Activated naive CD4-positive, alpha-beta T cell treated with anti-CD3 and anti-CD28 coated beads, Interleukin-2, amount 50 U/mL, for 24 hours (primary cell): ENCODE results near the gene PEAK1.
A peak's percentile ranks its signal among the peaks of the same experiment; 100 is the strongest.

Source experiments
- H3K27ac Mint-ChIP-seq: one replicate; pipeline ENCODE4 v1.8.0; 2021; ENCODE audit warnings: mild to moderate bottlenecking, mixed read lengths
- H3K27me3 Mint-ChIP-seq: one replicate; pipeline ENCODE4 v1.8.0; 2021; ENCODE audit warnings: mixed read lengths
- H3K36me3 Mint-ChIP-seq: one replicate; pipeline ENCODE4 v1.8.0; 2021; ENCODE audit warnings: mixed read lengths
- H3K4me1 Mint-ChIP-seq: one replicate; pipeline ENCODE4 v1.8.0; 2021; ENCODE audit warnings: mixed read lengths
- H3K4me3 Mint-ChIP-seq: one replicate; pipeline ENCODE4 v1.8.0; 2021; ENCODE audit warnings: mild to moderate bottlenecking, mixed read lengths
- H3K9me3 Mint-ChIP-seq: one replicate; pipeline ENCODE4 v1.8.0; 2021; ENCODE audit warnings: mixed read lengths

The PEAK1 gene

GRCh38 chr15:77070180-77070494 lies 349.8 kb downstream of the PEAK1 start:
- Mint-ChIP-seq H3K4me1 (peaks cover 42% of the 10 kb centered on the region), H3K27me3 (no peaks in the 10 kb centered on the region), H3K27ac (peak overlapping the region; percentile 48), H3K36me3 (peaks cover 2% of the 10 kb centered on the region), H3K4me3 (peak overlapping the region; percentile 84), H3K9me3 (no peaks in the 10 kb centered on the region)

GRCh38 chr15:77069521-77070121 lies 350.3 kb downstream of the PEAK1 start:
- H3K9me3 Mint-ChIP-seq, result no peaks in the 10 kb centered on the region
- H3K27ac Mint-ChIP-seq, result no peak overlapping the region
- peaks cover 47% of the 10 kb centered on the region for H3K4me1 Mint-ChIP-seq
- H3K27me3 Mint-ChIP-seq, result no peaks in the 10 kb centered on the region
- peaks cover 2% of the 10 kb centered on the region for H3K36me3 Mint-ChIP-seq
- H3K4me3 Mint-ChIP-seq, result peak overlapping the region; percentile 84

- Mint-ChIP-seq H3K9me3 (no peaks in the 10 kb centered on the region), H3K27ac (no peak overlapping the region), H3K4me3 (no peak overlapping the region), H3K27me3 (no peaks in the 10 kb centered on the region), H3K4me1 (peaks cover 53% of the 10 kb centered on the region), H3K36me3 (peaks cover 2% of the 10 kb centered on the region)
Observed at GRCh38 chr15:77068633-77069032, 351.3 kb downstream of the PEAK1 start.

GRCh38 chr15:77067691-77068367 lies 352.1 kb downstream of the PEAK1 start:
- Mint-ChIP-seq H3K27ac (no peak overlapping the region), H3K4me1 (peaks cover 54% of the 10 kb centered on the region), H3K27me3 (no peaks in the 10 kb centered on the region), H3K9me3 (no peaks in the 10 kb centered on the region), H3K36me3 (peaks cover 2% of the 10 kb centered on the region), H3K4me3 (no peak overlapping the region)

GRCh38 chr15:77066971-77067690 lies 352.8 kb downstream of the PEAK1 start:
- Mint-ChIP-seq H3K36me3 (peaks cover 2% of the 10 kb centered on the region), H3K4me1 (peaks cover 56% of the 10 kb centered on the region), H3K4me3 (no peak overlapping the region), H3K27ac (no peak overlapping the region), H3K27me3 (no peaks in the 10 kb centered on the region), H3K9me3 (no peaks in the 10 kb centered on the region)

- Mint-ChIP-seq H3K27ac (no peak overlapping the region), H3K4me1 (peaks cover 59% of the 10 kb centered on the region), H3K9me3 (no peaks in the 10 kb centered on the region), H3K27me3 (no peaks in the 10 kb centered on the region), H3K4me3 (no peak overlapping the region), H3K36me3 (peaks cover 2% of the 10 kb centered on the region)
Observed at GRCh38 chr15:77064539-77065308, 355.2 kb downstream of the PEAK1 start.

- Mint-ChIP-seq H3K27ac (no peak overlapping the region), H3K4me1 (peaks cover 59% of the 10 kb centered on the region)
Observed at GRCh38 chr15:77064063-77064462, 355.8 kb downstream of the PEAK1 start.

GRCh38 chr15:77063249-77063648 lies 356.7 kb downstream of the PEAK1 start:
- Mint-ChIP-seq H3K27ac (no peak overlapping the region), H3K4me3 (no peak overlapping the region), H3K36me3 (no peaks in the 10 kb centered on the region), H3K4me1 (peaks cover 59% of the 10 kb centered on the region), H3K9me3 (no peaks in the 10 kb centered on the region), H3K27me3 (no peaks in the 10 kb centered on the region)

More at GRCh38 chr15:77064063-77064462, 355.8 kb downstream of the PEAK1 start:
- Mint-ChIP-seq H3K9me3 (no peaks in the 10 kb centered on the region), H3K27me3 (no peaks in the 10 kb centered on the region), H3K4me3 (no peak overlapping the region), H3K36me3 (peaks cover 2% of the 10 kb centered on the region)

GRCh38 chr15:77060546-77060945 lies 359.4 kb downstream of the PEAK1 start:
- Mint-ChIP-seq H3K36me3 (no peaks in the 10 kb centered on the region), H3K9me3 (no peaks in the 10 kb centered on the region), H3K27ac (no peak overlapping the region), H3K4me3 (no peak overlapping the region), H3K4me1 (peaks cover 58% of the 10 kb centered on the region), H3K27me3 (no peaks in the 10 kb centered on the region)

GRCh38 chr15:77059786-77060361 lies 360.0 kb downstream of the PEAK1 start:
- H3K27ac Mint-ChIP-seq, result no peak overlapping the region
- H3K4me3 Mint-ChIP-seq, result no peak overlapping the region
- peaks cover 58% of the 10 kb centered on the region for H3K4me1 Mint-ChIP-seq

GRCh38 chr15:77058468-77058867 lies 361.4 kb downstream of the PEAK1 start:
- H3K27ac Mint-ChIP-seq, result no peak overlapping the region
- no peak overlapping the region for H3K4me3 Mint-ChIP-seq
- no peaks in the 10 kb centered on the region for H3K9me3 Mint-ChIP-seq
- H3K4me1 Mint-ChIP-seq, result peaks cover 59% of the 10 kb centered on the region
- peaks cover 2% of the 10 kb centered on the region for H3K36me3 Mint-ChIP-seq
- no peaks in the 10 kb centered on the region for H3K27me3 Mint-ChIP-seq

More at GRCh38 chr15:77059786-77060361, 360.0 kb downstream of the PEAK1 start:
- Mint-ChIP-seq H3K36me3 (peaks cover 2% of the 10 kb centered on the region), H3K9me3 (no peaks in the 10 kb centered on the region), H3K27me3 (no peaks in the 10 kb centered on the region)

- Mint-ChIP-seq H3K27ac (peak overlapping the region; percentile 24), H3K36me3 (peaks cover 2% of the 10 kb centered on the region), H3K4me1 (peaks cover 59% of the 10 kb centered on the region), H3K9me3 (no peaks in the 10 kb centered on the region), H3K27me3 (no peaks in the 10 kb centered on the region), H3K4me3 (no peak overlapping the region)
Observed at GRCh38 chr15:77057685-77058084, 362.2 kb downstream of the PEAK1 start.

GRCh38 chr15:77057072-77057471 lies 362.8 kb downstream of the PEAK1 start:
- peaks cover 56% of the 10 kb centered on the region for H3K4me1 Mint-ChIP-seq
- peak overlapping the region; percentile 36 for H3K27ac Mint-ChIP-seq
- H3K27me3 Mint-ChIP-seq, result no peaks in the 10 kb centered on the region
- peaks cover 6% of the 10 kb centered on the region for H3K36me3 Mint-ChIP-seq
- no peaks in the 10 kb centered on the region for H3K9me3 Mint-ChIP-seq
- no peak overlapping the region for H3K4me3 Mint-ChIP-seq

GRCh38 chr15:77053709-77054108 lies 366.2 kb downstream of the PEAK1 start:
- Mint-ChIP-seq H3K9me3 (no peaks in the 10 kb centered on the region), H3K27me3 (no peaks in the 10 kb centered on the region), H3K4me1 (peaks cover 33% of the 10 kb centered on the region), H3K27ac (no peak overlapping the region), H3K36me3 (peaks cover 11% of the 10 kb centered on the region), H3K4me3 (no peak overlapping the region)

GRCh38 chr15:77052556-77052955 lies 367.3 kb downstream of the PEAK1 start:
- Mint-ChIP-seq H3K27me3 (no peaks in the 10 kb centered on the region), H3K36me3 (peaks cover 12% of the 10 kb centered on the region), H3K27ac (no peak overlapping the region), H3K4me3 (no peak overlapping the region), H3K9me3 (no peaks in the 10 kb centered on the region), H3K4me1 (peaks cover 21% of the 10 kb centered on the region)
